ENCODE data around the gene TBX20.
"Not testable (repeated sequence)": the region's sequence is repeated elsewhere in the genome, so short reads cannot be mapped to it uniquely, and the experiment has no call there.

Gene TBX20

GRCh38 chr7:35215063-35215462 lies 38.8 kb downstream of the TBX20 start:
- not testable (repeated sequence) for FAIRE-seq

- not testable (repeated sequence) for FAIRE-seq
These were observed 47.0 kb downstream of the TBX20 start for GRCh38 chr7:35206924-35207323.

- not testable (repeated sequence) for FAIRE-seq
These were observed 49.0 kb downstream of the TBX20 start for GRCh38 chr7:35204850-35205249.

- not testable (repeated sequence) for FAIRE-seq
These were observed 49.9 kb downstream of the TBX20 start for GRCh38 chr7:35204031-35204430.

GRCh38 chr7:35202353-35202752 lies 51.5 kb downstream of the TBX20 start:
- not testable (repeated sequence) for FAIRE-seq

- FAIRE-seq: not testable (repeated sequence)
These were observed 53.7 kb downstream of the TBX20 start for GRCh38 chr7:35200170-35200569.

GRCh38 chr7:35198370-35199140 lies 55.3 kb downstream of the TBX20 start:
- FAIRE-seq: not testable (repeated sequence)

GRCh38 chr7:35191571-35191970 lies 62.3 kb downstream of the TBX20 start:
- FAIRE-seq: not testable (repeated sequence)

GRCh38 chr7:35190146-35190773 lies 63.6 kb downstream of the TBX20 start:
- not testable (repeated sequence) for FAIRE-seq

GRCh38 chr7:35186751-35187150 lies 67.1 kb downstream of the TBX20 start:
- FAIRE-seq: not testable (repeated sequence)

- no peak for FAIRE-seq
These were observed 67.8 kb downstream of the TBX20 start for GRCh38 chr7:35185908-35186731.

GRCh38 chr7:35185578-35185907 lies 68.4 kb downstream of the TBX20 start:
- FAIRE-seq: not testable (repeated sequence)

- not testable (repeated sequence) for FAIRE-seq
These were observed 68.9 kb downstream of the TBX20 start for GRCh38 chr7:35184961-35185360.

GRCh38 chr7:35183873-35184503 lies 69.9 kb downstream of the TBX20 start:
- FAIRE-seq: not testable (repeated sequence)

- FAIRE-seq: not testable (repeated sequence)
These were observed 73.2 kb downstream of the TBX20 start for GRCh38 chr7:35180665-35181064.

- not testable (repeated sequence) for FAIRE-seq
These were observed 80.7 kb downstream of the TBX20 start for GRCh38 chr7:35173176-35173575.

GRCh38 chr7:35172131-35172530 lies 81.8 kb downstream of the TBX20 start:
- FAIRE-seq: not testable (repeated sequence)

GRCh38 chr7:35167658-35168057 lies 86.2 kb downstream of the TBX20 start:
- not testable (repeated sequence) for FAIRE-seq

GRCh38 chr7:35167158-35167557 lies 86.7 kb downstream of the TBX20 start:
- not testable (repeated sequence) for FAIRE-seq

GRCh38 chr7:35161059-35161740 lies 92.7 kb downstream of the TBX20 start:
- not testable (repeated sequence) for FAIRE-seq

All from TTC549 (cell line).